GM13976 (cell line): ENCODE results near the gene PI4KA.

Experiments
- DNase-seq: peaks from one replicate; pipeline ENCODE4 v3.0.0; 2012; ENCODE audit warnings: low spot score
- CTCF ChIP-seq: IDR thresholded peaks from 2 replicates; pipeline ENCODE4 v1.5.1; 2012; ENCODE audit warnings: borderline replicate concordance, mild to moderate bottlenecking; ENCODE audit not compliant: insufficient read depth; ENCODE audit errors: extremely low read depth, missing control alignments, control extremely low read depth
- in situ Hi-C: fragments of 300-500 bp; cut with MboI; formaldehyde crosslinking; loops from one replicate; pipeline ENCODE4 v1.12.0; 2022; ENCODE audit warnings: low sequenced_read_pairs, mixed read lengths, inconsistent platforms; ENCODE audit not compliant: unreplicated experiment

Gene PI4KA

GRCh38 chr22:20766530-20766929 lies 92.1 kb downstream of the PI4KA start:
- in situ Hi-C loops, result no loop called here
- TF ChIP-seq CTCF, result no peak
- DNase-seq, result no peak

- in situ Hi-C loops, result no loop called here
- no peak for DNase-seq
- no peak for TF ChIP-seq CTCF
Measured at GRCh38 chr22:20765938-20766337, 92.7 kb downstream of the PI4KA start.

DNA sequence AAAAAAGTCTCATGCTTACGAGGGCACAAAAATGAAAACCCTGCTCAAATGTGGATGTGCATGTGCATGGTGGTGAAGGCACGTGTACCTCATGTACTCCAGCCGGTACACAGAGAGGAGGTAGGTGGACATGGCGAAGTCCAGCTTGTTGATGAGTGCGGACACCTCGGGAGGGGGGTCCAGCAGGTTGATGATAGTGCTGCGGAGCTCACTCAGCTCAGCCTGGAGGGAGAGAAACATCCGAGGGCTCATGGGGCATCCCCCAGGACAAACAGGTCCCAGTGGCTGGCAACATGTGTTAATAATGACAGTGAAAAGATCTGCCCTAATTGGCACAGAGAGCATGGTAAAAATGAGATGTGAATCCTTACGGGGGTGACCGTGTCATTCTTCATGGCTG lies 93.9 kb downstream of the PI4KA start:
- DNase-seq, result no peak
- no peak for TF ChIP-seq CTCF
- in situ Hi-C loops, result no loop called here

DNA sequence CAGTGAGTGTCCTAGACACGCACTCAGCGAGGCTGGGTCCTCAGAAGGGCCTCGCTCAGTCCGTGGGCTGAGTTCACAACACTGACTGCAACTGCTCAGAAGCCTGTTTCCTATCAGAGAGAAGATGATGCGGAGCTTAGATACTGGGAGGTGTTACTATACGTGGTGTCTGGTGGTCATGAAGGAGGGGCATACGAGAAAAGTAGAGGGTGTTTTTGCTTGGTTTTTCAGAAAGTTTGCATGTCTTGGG lies 94.2 kb downstream of the PI4KA start:
- in situ Hi-C loops, result no loop called here
- TF ChIP-seq CTCF, result no peak
- no peak for DNase-seq

DNA sequence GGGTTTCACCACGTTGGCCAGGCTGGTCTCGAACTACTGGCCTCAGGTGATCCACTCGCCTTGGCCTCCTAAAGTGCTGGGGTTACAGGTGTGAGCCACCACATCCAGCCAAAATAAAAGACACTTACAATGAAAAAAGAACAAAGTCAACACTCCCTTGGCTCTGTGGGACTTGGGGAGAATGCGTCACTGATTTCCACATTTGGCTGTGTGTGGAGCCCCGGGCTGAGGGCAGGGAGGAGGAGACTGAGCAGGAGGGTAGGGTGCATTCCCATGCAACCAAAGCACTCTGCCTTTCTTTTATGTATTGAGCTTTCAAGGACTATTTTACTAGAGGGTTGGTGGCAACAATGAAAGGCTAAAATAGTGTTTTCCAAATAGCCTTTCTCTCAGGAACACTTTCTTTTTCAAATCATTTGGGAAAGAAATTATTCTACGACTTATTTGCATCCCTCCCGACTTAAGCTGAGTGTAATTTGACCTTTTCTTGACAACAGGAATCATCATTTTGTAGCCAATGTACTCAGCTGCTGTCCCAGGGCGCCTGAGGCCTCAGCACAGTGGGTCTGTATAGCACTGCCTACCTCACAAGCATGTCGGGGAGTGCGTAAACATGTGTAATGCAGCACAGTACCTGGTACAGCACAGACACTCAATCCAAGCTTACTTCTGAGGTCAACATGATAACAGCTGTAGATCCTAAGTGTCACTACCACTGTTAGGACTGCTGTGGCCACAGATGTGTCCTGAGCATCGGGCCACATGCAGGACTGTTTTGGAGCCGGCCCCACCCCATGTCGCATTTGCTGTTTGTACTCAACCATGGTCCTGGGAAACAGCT lies 94.8 kb downstream of the PI4KA start:
- TF ChIP-seq CTCF, result no peak
- DNase-seq, result no peak

GRCh38 chr22:20762233-20762796 lies 96.3 kb downstream of the PI4KA start:
- no peak for DNase-seq
- in situ Hi-C loops, result no loop called here
- no peak for TF ChIP-seq CTCF

More for the DNA sequence above, 94.8 kb downstream of the PI4KA start:
- in situ Hi-C loops, result no loop called here
